Measurements from ENCODE around the gene MAGED2.

DNA sequence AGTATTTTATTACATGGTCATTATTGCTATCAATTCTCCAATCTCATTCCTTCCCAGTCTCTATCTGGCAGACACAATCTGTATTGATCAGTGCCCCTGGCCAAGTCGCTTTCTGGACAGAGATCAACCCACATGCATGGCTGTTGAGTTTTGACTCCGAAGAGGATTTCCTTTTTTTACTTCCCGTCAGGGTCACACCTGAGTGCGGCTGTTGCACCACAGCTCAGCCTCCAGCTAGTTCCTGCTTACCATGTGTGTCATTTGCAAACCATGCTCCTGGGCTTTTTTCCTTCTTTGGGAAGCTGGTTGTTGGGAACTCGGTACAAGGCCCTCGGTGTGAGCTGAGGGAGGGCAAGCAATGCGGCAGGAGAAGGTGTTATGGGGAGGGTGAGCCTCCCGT, 11.7 kb downstream of the MAGED2 start:
- TF ChIP-seq POLR2A (IDR thresholded peaks at IDR 0.05; ENCODE audit: low read depth, low read length) = no peak
- TF ChIP-seq POLR2AphosphoS5 (IDR thresholded peaks at IDR 0.05; ENCODE audit: low read depth, low read length) = no peak
- no peak for TF ChIP-seq TAF1 (IDR thresholded peaks at IDR 0.05; ENCODE audit: borderline replicate concordance, low read depth, low read length)
